GM12891 (cell line): Measurements from ENCODE around the gene HEXB.
"Not testable (repeated sequence)": the region's sequence is repeated elsewhere in the genome, so short reads cannot be mapped to it uniquely, and the experiment has no call there.

Experiments
- DNase-seq: peaks from one replicate; pipeline ENCODE4 v3.0.0; 2011; ENCODE audit warnings: low spot score; ENCODE audit not compliant: insufficient read length
- FAIRE-seq: peaks from 2 replicates; lab custom pipeline; 2011; peaks lifted over from hg19 to GRCh38; lab: Jason Lieb, UNC
- PAX5 ChIP-seq: IDR thresholded peaks from 2 replicates; pipeline ENCODE4 v1.6.1; 2011; ENCODE audit warnings: low read length, moderate library complexity, mild to moderate bottlenecking; ENCODE audit not compliant: insufficient read depth, severe bottlenecking
- POLR2A ChIP-seq: IDR thresholded peaks from 2 replicates; pipeline ENCODE4 v1.6.1; 2011; ENCODE audit warnings: low read depth, low read length, control low read depth
- POLR2AphosphoS5 ChIP-seq: IDR thresholded peaks from 2 replicates; pipeline ENCODE4 v1.6.1; 2011; ENCODE audit warnings: low read depth, low read length, control low read depth
- POU2F2 ChIP-seq: IDR thresholded peaks from 2 replicates; pipeline ENCODE4 v1.6.1; 2011; ENCODE audit warnings: low read depth, mild to moderate bottlenecking, control low read depth, low read length, moderate library complexity
- SPI1 ChIP-seq: IDR thresholded peaks from 2 replicates; pipeline ENCODE4 v1.6.1; 2011; ENCODE audit warnings: low read depth, low read length, control low read depth
- TAF1 ChIP-seq: IDR thresholded peaks from 2 replicates; pipeline ENCODE4 v1.6.1; 2011; ENCODE audit warnings: low read depth, low read length, control low read depth

Gene HEXB

GRCh38 chr5:74717596-74717995 is 32.6 kb downstream of the HEXB start:
- TF ChIP-seq PAX5 (no peak), POLR2A (no peak), POLR2AphosphoS5 (no peak), POU2F2 (no peak), SPI1 (no peak), TAF1 (no peak)
- no peak for DNase-seq
- no peak for FAIRE-seq

DNA sequence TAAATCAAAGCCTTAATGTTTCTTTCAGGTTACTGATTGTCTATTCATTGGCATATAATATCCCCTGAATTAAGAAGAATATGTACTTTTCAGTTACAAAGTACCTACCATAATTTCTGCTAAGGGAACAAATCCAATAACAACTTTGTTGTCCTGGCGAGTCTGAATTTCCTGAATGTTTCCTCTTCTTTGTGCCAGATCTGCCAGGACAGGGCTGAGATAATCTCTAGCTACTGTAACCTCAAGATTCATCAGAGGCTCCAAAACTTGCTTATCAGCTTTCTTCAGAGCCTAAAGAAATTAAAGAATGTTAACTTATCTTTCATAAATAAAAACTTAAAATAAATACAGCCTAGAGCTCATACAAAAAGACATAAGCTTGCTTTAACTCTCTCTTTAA is 37.2 kb downstream of the HEXB start:
- FAIRE-seq: no peak
- TF ChIP-seq SPI1 (no peak), POLR2A (no peak), PAX5 (no peak), POU2F2 (no peak), POLR2AphosphoS5 (no peak), TAF1 (no peak)
- no peak for DNase-seq

DNA sequence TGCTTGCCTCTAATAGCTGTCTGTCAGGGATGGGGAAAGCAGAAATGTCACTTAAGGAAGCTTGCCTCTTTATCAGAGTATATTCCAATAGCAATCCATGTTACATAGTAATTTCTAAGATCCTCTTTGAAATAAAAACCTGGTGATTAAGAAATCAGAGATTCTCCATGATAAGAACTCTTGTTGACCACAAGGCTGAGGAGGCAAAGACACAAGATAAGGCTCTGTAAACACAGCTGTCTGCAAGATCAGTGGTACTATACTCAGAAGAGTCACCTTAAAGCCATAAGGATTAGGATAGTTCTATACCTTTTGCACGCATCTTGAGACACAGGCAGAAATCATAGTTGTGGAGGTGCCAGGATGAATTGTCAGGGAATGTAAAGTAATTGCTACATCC is 40.3 kb downstream of the HEXB start:
- no peak for TF ChIP-seq PAX5
- no peak for TF ChIP-seq POLR2A
- no peak for TF ChIP-seq POLR2AphosphoS5
- TF ChIP-seq TAF1: no peak
- TF ChIP-seq POU2F2: no peak
- TF ChIP-seq SPI1: no peak
- FAIRE-seq: no peak
- no peak for DNase-seq

DNA sequence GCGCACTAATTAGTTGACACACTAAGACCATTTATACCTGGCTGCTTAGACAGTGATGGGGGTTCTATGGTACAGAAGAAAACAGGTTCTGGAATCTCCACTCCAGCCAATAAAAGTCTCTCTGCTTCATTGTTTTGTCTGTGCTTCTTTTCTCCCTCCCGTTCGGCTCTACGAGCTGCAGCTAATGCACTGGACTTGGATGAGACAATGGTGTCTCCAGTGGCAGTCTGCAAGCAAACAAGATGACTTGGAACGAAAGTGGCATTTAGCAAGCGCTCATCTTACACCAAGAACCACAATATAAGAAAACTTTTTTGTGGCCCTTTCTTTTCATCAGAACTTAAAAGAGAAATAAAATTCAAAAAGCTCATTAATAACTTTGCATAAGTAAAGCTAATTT is 51.7 kb downstream of the HEXB start:
- no peak for DNase-seq
- TF ChIP-seq SPI1 (no peak), POU2F2 (no peak), TAF1 (no peak), POLR2A (no peak), POLR2AphosphoS5 (no peak), PAX5 (no peak)
- FAIRE-seq: no peak

DNA sequence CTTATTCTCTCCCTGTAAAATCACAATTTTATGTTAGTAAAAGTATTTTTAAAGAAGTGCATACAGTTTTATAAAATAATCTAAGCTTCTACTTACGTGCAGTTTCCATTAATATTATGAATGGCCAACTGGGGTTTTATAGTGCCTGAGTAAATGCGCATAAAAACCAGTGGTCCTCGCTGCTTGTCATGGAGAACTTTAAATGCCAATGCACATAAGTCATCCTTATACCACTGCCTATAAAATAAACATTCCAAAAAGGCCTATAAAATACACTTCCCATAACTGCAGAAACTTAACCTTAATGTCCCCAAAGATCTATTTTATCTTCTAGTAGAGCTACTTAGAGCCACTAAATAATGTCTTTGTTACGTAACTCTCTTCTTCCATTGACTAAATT is 53.4 kb downstream of the HEXB start:
- TF ChIP-seq SPI1 (no peak), POU2F2 (no peak), PAX5 (no peak), POLR2A (no peak)
- DNase-seq (no peak), FAIRE-seq (no peak)

- FAIRE-seq, DNase-seq: not testable (repeated sequence)
Observed at GRCh38 chr5:74748742-74749141, 63.7 kb downstream of the HEXB start.

- FAIRE-seq: no peak
- no peak for TF ChIP-seq POLR2AphosphoS5
- TF ChIP-seq POLR2A: no peak
- TF ChIP-seq PAX5: no peak
- TF ChIP-seq SPI1: no peak
- no peak for TF ChIP-seq TAF1
- no peak for TF ChIP-seq POU2F2
- no peak for DNase-seq
Observed at GRCh38 chr5:74761241-74761640, 76.2 kb downstream of the HEXB start.

- TF ChIP-seq SPI1 (no peak), POU2F2 (no peak), TAF1 (no peak), POLR2A (no peak), POLR2AphosphoS5 (no peak), PAX5 (no peak)
- no peak for DNase-seq
- FAIRE-seq: no peak
Observed at GRCh38 chr5:74762599-74762998, 77.6 kb downstream of the HEXB start.

GRCh38 chr5:74763504-74763903 is 78.5 kb downstream of the HEXB start:
- TF ChIP-seq TAF1 (no peak), POLR2A (no peak), POU2F2 (no peak), POLR2AphosphoS5 (no peak), PAX5 (no peak), SPI1 (no peak)
- DNase-seq: no peak
- FAIRE-seq: no peak

GRCh38 chr5:74765201-74765600 is 80.2 kb downstream of the HEXB start:
- DNase-seq: no peak
- no peak for FAIRE-seq
- TF ChIP-seq POLR2A (no peak), SPI1 (no peak), TAF1 (no peak), PAX5 (no peak), POLR2AphosphoS5 (no peak), POU2F2 (no peak)

DNA sequence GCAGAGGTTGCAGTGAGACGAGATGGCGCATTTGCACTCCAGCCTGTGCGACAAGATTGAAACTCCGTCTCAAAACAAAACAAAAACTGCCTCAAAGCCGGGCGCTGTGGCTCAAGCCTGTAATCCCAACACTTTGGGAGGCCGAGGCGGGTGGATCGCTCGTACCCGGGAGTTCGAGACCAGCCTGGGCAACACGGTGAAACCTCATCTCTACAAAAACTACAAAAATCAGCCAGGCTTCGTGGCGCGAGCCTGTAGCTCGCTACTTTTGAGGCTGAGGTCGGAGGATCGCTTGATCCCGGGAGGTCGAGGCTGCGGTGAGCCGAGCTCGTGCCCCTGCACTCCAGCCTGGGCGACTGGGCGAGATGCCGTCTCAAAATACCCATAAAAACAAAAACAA is 80.9 kb downstream of the HEXB start:
- TF ChIP-seq SPI1 (no peak), POLR2A (no peak), POLR2AphosphoS5 (no peak), POU2F2 (no peak), TAF1 (no peak), PAX5 (no peak)
- DNase-seq (no peak), FAIRE-seq (no peak)
